Lower leg skin (tissue), 3 donors: ENCODE data around the gene GIMAP5.

Source experiments
- CTCF ChIP-seq, 3 donors: fragments of 450-650 bp; IDR thresholded peaks; one replicate each; pipeline ENCODE4 v1.5.1; 2016; ENCODE audit warnings: antibody characterized with exemption in 3 of 3, mild to moderate bottlenecking in 3 of 3, moderate library complexity in 2 of 3
- POLR2A ChIP-seq, 2 donors: fragments of 450-650 bp; IDR thresholded peaks; one replicate each; pipeline ENCODE4 v1.6.1; 2016 to 2017; ENCODE audit warnings: antibody characterized with exemption in 2 of 2, mild to moderate bottlenecking in 1 of 2, moderate library complexity in 1 of 2

- TF ChIP-seq CTCF (IDR thresholded peaks at IDR 0.05) = no peak
- TF ChIP-seq POLR2A (IDR thresholded peaks at IDR 0.05) = no peak
Observed at GRCh38 chr7:150740053-150740452, 2.8 kb downstream of the GIMAP5 start.
